Jurkat, Clone E6-1 (cell line): ENCODE results near the gene ZNF70.
"Not testable (repeated sequence)": the region's sequence is repeated elsewhere in the genome, so short reads cannot be mapped to it uniquely, and the experiment has no call there.

ENCODE experiments used
- DNase-seq: peaks from one replicate; pipeline ENCODE4 v3.0.0-alpha.2; 2011; ENCODE audit warnings: low read depth, low spot score
- H3K4me3 ChIP-seq: 2 replicates; pipeline ENCODE4 v1.5.1; 2011; ENCODE audit warnings: mild to moderate bottlenecking, low read length, control low read depth, moderate library complexity

ZNF70 gene

DNA sequence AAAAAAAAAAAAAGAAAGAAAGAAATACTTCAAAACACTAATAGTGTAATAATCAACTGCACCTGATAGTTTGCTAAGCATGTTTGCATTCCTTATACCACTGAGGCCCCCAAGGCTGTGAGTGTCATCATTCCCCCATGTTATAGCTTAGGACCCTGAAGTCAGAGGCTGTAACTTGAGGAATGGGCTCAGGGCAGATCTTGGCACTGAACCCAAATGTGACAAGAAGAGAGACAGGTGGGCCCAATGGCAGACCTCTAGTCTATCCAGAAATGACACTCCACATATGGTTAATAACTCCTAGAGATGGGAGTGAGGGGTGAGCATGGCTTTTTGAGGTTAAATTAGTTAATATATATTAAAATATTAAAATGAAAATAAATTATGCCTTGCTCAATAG, 13.2 kb downstream of the ZNF70 start:
- H3K4me3 ChIP-seq: no peak overlapping the region
- no peak for DNase-seq

DNA sequence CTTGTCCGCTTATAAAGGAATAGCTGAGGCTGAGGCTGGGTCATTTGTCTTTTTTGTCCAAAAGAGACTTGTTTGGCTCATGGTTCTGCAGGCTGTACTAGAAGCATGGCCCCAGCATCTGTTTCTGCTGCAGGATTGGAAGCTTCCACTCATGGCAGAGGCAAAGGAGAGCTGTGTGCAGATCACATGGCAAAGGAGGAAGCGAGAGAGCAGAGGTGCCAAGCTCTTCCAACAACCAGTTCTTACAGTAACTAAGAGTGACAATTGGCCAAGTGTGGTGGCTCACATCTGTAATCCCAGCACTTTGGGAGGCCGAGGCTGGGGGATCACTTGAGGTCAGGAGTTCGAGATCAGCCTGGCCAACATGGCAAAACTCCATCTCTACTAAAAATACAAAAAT, 22.8 kb downstream of the ZNF70 start:
- not testable (repeated sequence) for H3K4me3 ChIP-seq, DNase-seq

DNA sequence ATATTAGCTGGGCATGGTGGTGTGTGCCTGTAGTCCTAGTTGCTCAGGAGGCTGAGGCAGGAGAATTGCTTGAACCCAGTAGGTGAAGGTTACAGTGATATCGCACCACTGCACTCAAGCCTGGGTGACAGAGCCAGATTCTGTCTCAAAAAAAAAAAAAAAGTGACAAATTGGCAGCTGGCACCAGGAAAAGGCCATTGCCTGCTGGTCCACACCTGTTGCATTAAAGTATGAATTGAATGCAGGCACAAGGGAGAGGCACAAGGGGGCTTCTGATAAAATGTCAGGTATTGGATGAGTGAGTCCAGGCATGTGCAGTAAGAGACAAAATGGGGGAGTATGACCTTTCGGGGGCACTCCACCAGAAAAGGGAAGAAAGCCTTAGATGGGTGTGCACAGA, 28.2 kb downstream of the ZNF70 start:
- no peak overlapping the region for H3K4me3 ChIP-seq
- DNase-seq: no peak

DNA sequence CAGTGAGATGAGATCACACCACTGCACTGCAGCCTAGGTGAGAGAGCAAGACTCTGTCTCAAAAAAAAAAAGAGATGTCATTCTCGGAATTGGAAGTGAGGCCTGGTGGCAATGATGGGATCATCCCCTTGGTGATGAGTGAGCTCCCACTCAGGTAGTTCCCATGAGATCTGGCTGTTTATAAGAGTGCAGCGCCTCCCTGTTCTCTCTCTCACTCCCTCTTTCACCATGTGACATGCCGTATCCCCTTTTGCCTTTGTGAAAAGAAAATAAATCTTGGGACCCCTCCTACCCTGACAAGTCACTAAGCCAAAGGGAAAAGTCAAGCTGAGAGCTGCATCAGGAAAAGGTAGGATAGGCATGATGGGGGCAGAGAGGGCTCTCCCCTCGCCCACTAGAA, 28.8 kb downstream of the ZNF70 start:
- no peak for DNase-seq
- no peak overlapping the region for H3K4me3 ChIP-seq

DNA sequence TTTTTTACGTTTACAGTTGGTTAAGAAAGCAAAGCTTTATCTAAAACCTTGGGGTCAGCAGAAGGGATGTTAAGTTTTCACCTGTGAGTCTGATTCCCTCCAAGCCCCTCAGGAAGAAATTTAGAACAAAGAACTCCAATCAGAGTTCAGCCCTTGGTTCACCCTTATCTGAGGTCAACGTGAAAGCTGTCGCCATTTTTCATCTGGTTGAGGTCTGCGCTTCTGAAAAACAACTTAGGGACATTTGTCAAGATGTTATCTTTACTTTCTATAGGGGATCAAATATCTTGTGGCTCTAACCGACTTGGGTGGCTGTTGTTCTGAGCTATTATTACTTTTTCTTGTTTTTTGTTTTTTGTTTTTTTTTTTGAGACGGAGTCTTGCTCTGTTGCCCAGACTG, 30.1 kb downstream of the ZNF70 start:
- no peak for DNase-seq

DNA sequence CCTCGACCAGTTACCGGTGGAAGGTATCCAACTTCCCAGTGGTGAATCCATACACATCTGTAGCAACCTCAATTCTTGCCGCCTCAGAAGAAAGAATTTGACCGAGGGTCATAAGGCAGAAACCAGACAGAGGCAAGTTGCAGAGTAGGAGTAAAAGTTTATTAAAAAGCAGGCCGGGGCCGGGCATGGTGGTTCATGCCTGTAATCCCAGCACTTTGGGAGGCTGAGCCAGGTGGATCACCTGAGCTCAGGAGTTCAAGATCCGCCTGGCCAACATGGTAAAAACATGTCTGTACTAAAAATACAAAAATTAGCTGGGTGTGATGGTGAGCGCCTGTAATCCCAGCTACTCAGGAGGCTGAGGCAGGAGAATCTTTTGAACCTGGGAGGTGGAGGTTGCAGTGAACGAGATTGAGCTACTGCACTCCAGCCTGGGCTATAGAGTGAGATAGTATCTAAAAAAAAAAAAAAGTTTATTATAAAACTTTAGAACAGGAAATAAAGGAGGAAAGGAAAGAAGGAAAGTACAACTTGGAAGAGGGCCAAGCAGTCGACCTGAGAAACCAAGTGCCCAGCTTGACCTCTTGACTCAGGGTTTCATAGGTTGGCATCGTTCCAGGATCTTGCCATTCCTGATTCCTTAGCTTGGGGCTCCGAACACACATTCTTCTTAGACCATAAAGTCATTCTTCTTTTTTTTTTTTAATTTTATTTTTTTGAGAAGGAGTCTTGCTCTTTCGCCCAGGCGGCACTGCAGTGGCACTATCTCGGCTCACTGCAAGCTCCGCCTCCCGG, 32.3 kb downstream of the ZNF70 start:
- no peak for DNase-seq
- no peak overlapping the region for H3K4me3 ChIP-seq

More for the DNA sequence above, 30.1 kb downstream of the ZNF70 start:
- no peak overlapping the region for H3K4me3 ChIP-seq

DNA sequence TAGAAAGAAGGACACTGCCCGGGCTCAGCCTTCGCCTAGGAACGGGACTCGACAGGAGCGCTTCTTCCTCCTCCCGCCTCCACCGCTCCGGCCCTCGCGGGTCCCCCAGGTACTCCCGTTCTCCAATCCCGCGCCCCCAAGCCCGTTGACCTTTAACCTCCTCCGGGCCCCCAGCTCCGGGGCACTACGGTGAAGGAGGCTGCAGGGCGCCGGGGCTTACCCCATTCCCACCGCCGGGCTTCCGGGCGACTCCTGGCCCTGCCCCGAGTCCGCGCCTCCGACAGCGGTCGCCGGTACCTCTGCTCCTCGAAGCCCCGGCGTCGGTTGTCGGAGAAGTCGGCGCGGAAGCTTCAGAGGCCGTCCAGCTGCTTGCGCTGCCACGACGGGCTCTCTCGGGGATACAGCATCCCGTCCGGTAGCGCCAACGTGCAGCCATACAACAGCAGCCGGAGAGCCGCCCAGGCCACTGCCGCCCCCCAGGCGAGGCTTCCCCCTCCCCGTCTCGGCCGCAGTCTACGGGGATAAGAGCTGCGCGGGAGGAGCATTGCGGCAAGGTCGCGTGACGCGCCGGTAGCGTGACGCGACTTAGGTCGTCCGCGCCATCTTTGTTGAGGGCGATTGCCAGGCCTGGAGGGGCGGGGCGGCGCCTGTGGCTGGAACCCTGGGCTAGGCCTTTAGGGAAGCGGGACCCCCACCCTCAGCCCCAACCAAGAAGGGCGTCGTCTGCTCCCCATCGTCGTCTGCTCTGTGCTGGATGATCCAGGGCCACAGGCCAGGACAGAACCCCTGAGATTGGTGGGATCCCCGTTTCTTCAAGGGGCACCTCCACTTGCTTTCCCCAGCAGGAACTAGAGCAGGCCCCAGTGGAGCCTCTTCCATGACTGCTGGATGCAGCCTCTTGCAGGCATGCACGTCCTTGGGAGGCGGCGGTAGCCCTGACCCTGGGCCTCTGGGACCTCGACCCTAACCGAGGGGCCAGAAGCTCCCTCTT, 33.8 kb downstream of the ZNF70 start:
- peak overlapping the region; percentile 79 for H3K4me3 ChIP-seq
- peak; percentile 88 for DNase-seq

DNA sequence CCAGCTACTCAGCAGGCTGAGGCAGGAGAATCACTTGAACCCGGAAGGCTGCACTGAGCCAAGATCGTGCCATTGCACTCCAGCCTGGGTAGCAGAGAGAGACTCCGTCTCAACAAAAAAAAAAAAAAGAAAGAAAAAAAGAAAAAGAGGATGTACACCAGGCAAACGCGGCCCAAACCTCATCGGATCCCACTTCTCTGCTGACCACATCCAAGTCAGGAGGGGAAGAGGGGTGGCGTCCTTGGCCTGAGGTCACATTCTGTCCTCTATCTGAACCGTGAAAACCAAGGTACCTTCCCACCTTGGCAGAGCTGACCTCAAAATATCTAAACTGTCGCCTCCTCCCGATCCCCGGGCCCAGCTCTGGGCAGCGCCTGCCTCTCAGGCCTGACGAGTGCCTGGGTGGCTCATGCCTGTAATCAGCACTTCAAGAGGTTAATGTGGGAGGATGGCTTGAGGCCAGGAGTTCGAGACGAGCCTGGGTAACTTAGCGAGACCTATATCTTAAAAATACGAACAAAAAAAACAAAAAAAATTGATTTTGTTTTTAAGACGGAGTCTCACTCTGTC, 35.0 kb downstream of the ZNF70 start:
- no peak for DNase-seq
- peak overlapping the region; percentile 79 for H3K4me3 ChIP-seq

DNA sequence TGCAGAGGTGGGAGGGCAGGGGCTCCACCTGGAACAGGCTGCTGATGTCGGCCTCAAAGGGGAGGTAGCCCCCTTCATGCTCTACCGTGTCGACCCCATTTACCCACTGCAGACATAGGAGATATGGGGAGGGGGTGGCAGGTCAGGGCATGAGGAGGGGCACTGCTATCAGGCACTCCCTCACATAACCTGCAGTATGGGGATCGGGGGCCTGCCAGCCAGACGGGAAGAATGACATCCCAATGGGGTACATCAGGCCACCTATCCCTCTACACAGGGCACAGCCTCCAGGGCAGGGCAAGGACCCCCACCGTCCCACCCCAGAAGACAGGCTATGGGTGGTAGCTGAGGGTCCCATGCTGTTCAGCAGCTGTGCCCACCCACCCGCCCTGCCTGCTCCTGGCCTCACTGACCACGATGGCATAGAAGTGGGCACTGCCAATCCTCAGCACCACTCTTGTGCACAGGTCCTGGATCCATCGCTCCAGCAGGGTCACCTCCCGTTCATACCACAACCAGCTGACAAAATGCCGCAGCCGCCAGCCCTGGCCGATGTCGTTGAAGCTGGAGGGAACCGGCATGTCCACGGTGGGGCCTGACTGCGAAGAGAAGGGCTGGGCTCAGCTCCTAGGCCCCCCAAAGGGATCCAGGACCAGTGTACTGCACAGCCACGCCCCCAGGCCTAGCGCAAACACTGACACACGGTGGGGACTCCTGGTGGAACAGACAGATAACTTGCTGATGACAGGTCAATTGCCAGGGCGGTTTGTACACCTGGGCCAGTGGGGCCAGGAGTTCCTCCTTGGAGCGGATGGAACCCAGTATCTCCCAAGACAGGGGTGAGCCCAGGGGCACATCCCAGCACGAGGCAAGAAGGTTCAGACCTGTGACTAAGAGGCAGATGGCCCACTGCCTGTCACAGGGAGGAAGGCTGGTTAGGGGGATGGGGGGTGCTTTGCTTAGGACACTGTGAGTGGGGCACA, 36.0 kb downstream of the ZNF70 start:
- no peak overlapping the region for H3K4me3 ChIP-seq
- DNase-seq: no peak

DNA sequence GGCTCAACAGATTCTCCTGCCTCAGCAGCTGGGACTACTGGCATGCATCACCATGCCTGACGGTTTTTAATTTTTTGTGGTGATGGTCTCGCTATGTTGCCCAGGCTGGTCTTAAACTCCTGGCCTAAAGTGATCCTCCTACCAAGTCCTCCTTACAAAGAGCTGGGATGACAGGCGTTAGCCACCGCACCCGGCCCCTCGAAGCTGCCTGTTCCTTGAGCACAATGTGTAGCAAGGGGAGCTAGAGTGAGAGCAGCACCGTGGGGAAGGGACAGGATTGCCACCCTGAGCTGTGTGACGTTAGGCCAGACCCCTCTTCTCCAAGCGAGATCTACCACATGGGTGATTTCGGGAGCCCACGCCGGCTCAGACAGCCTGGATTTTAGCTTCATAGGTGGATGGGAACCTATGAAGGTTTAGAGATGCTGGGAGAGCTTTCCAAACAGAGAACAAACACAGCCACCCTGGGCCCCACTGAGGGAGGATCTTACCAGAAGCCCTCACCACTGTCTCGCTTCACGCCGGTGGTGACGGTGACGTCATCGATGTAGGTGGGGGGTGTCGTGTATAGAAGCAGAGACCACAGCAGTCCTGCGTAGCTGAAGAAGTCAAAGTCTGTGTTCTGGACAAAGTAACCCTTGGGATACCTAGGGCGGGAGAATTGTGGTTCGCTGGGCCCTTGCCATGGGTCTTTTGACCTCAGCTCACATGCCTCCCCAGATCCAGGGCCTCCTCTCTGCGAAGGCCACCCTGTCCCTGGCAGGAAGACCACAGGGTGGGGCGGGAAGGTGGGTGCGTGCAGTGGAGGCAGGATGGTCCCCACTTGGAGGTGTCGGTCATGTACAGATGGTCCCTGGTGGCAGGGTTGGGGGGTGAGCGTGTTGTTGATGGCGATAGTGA, 37.0 kb downstream of the ZNF70 start:
- H3K4me3 ChIP-seq: no peak overlapping the region
- DNase-seq: no peak

DNA sequence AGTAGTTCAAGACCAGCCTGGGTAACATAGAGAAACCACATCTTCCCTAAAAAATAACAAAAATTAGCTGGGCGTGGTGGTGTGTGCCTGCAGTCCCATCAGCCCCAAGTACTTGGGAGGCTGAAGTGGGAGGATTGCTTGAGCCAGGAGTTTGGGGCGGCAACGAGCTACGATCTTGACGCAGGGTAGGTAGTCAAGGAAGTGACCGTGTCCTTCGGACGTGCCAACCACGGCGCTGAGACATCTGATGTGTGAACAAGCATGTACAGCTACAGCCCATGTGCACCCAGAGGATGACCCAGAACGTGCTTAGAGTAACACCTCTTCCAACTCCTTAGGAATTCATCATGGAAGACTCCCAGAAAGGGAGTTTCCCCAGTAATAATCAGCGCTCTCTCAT, 38.7 kb downstream of the ZNF70 start:
- DNase-seq: no peak
- H3K4me3 ChIP-seq: no peak overlapping the region

DNA sequence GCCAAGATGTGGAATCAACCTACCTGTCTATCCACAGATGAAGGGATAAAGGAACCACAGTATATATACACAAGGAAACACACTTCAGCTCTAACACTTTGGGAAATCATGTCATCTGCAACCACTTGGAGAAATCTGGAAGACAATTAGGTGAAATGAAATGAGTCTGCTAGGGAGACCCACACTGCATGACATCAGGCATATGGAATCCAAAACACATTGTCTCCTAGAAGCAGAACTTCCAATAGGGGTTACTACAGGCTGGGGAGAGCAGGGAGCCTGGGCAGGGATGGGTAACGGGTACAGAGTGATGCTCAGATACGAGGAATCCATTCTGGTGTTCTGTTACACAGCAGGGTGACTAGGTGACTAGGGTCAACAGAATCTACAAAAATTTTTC, 41.8 kb downstream of the ZNF70 start:
- no peak overlapping the region for H3K4me3 ChIP-seq
- no peak for DNase-seq

DNA sequence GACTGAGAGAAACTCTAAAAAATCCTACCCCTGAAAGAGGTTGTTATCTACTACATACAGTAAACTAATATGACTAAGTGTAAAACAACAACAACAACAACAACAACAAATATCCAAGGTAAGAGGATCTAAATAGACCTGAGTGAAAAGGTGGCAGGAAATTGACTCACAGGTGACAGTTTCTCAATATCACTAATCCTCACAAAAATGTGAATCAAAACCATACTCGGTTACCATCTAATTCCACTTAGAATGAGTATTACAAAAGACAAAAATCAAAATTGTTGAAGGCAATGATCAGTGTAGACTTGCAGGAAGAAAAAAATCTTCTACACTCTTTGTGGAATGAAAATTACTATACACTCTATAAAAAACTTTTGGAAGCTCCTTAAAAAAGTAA, 42.6 kb downstream of the ZNF70 start:
- DNase-seq: no peak

DNA sequence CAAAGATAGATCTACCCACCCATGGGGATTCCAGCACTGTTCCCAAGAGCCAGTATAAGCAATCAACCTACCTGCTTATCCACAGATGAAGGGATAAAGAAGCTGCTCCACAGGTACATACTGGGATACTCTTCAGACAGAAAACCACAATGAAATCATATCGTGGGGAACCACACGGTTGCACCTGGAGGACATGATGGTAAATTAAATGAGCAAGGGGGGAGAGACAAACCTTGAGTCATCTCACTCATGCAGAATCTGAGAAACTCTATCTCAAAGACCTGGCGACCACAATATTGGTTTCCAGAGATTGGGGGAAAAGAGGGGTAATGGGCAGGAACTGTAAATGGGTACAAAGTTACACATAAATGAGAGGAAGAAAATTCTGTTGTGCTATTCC, 45.6 kb downstream of the ZNF70 start:
- DNase-seq: peak; percentile 88
- no peak overlapping the region for H3K4me3 ChIP-seq

More for the DNA sequence above, 42.6 kb downstream of the ZNF70 start:
- H3K4me3 ChIP-seq: no peak overlapping the region

DNA sequence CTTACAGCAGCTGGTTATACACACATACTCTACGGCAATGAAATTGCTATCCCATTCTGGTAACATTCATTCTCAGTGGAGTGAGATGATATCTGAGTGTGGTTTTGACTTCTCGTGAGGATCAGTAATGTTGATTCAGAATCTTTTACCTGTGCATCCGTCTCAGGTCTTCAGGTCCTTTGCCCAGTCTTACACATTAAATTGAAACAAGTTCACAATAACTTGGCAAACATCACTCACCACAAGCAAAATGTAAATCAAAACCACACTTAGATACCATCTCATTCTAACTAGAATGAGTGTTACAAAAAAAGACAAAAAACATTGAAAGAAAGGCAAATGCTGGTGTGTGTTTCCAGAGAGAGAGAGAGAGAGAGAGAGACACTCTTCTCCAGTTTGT, 46.1 kb downstream of the ZNF70 start:
- peak; percentile 59 for DNase-seq
- H3K4me3 ChIP-seq: no peak overlapping the region

DNA sequence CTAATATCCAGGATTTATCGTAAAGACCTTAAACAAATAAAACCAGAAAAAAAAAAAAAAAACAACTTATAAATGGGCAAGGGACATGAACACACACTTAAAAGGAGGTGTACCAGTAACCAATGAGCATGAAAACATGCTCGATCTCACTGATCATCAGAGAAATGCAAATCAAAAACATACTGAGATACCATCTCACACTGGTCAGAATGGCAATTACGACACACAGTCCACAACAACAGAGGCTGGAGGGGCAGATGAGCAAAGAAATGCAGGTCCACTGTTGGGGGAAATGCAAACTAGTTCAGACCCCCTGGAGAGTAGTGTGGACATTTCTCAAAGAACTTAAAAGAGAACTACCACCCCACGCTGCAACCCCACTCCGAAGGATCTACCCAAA, 46.9 kb downstream of the ZNF70 start:
- no peak for DNase-seq
- H3K4me3 ChIP-seq: no peak overlapping the region

DNA sequence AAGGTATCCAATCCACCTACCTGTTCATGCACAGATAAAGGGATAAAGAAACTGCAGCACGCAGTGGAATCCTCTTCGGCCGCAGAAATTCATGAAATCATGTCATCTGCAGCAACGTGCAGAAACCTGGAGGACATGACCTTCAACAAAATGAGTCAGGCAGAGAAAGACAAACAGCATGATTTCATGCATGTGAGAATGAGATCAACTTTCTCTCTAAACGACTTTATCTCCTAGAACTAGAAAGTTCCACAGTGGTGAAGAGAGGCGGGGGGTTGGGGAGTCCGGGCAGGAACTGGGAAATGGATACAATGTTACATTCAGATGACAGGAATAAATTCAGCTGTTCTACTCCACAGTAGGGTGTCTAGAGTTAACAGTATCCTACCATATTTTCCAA, 50.2 kb downstream of the ZNF70 start:
- DNase-seq: no peak
- no peak overlapping the region for H3K4me3 ChIP-seq
